PFSK-1 (cell line): ENCODE results near the gene LOC128125822.

Experiments
- POLR2AphosphoS5 ChIP-seq: IDR thresholded peaks from 2 replicates; pipeline ENCODE4 v1.6.1; 2012; ENCODE audit warnings: low read depth, mild to moderate bottlenecking, control low read depth, low read length, moderate library complexity
- SIN3A ChIP-seq: IDR thresholded peaks from 2 replicates; pipeline ENCODE4 v1.6.1; 2012; ENCODE audit warnings: mild to moderate bottlenecking, low read length, moderate library complexity, borderline replicate concordance; ENCODE audit not compliant: insufficient read depth
- TAF1 ChIP-seq: IDR thresholded peaks from 2 replicates; pipeline ENCODE4 v1.6.1; 2012; ENCODE audit warnings: low read length, control low read depth, borderline replicate concordance; ENCODE audit not compliant: insufficient read depth

DNA sequence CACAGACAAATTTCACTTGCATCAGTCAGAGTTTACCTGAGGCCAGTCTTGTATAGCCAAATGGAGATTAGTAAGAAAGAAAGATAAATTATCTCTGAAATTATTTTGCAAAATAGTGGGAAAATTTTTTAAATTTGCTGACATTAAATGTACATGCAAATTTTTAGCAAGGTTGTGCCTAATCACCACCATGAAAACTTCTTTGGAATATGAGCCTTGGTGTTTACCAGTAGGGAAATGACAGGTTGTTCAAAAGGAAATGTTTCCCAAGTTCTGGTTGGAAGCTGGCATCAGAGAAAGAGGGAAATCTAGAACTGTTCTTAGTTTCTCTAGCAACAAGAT is 34.4 kb upstream of the LOC128125822 start:
- TF ChIP-seq TAF1: no peak
- TF ChIP-seq POLR2AphosphoS5: no peak
- TF ChIP-seq SIN3A: no peak
